GM13977 (cell line): ENCODE measurements around the gene MS4A8.
"Not testable (repeated sequence)": the region's sequence is repeated elsewhere in the genome, so short reads cannot be mapped to it uniquely, and the experiment has no call there.

Experiments used
- DNase-seq: peaks from one replicate; pipeline ENCODE4 v3.0.0; 2012; ENCODE audit warnings: low spot score
- in situ Hi-C: fragments of 300-500 bp; cut with MboI; formaldehyde crosslinking; loops from one replicate; pipeline ENCODE4 v1.12.0; 2022; ENCODE audit warnings: low sequenced_read_pairs, low pct_unique_long_range_greater_than_20kb, mixed read lengths, inconsistent platforms; ENCODE audit not compliant: unreplicated experiment
- TF ChIP-seq, protein P1 (sequence below): IDR thresholded peaks from 2 replicates; pipeline ENCODE4 v1.5.1; 2012; ENCODE audit warnings: mild to moderate bottlenecking, control low read depth; ENCODE audit not compliant: insufficient read depth; ENCODE audit errors: extremely low read depth, missing control alignments

The MS4A8 gene

DNA sequence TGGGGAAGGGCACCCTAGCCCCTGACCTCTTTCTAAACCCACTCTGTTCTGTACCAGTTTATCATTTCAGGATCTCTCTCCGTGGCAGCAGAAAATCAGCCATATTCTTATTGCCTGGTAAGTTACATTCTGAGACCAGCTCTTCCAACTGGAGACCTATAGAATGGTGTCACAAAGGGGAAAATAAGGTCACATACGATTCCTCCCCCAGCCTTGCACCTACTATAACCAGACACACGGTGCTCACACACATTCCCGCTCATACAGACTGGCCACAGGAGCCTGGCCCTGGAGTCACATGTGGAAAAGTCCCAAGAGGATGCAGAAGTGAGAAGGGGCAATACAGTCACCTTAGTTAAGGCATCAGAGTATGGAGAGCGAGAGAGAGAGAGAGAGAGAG lies 7.5 kb downstream of the MS4A8 start:
- in situ Hi-C loops = no loop called here
- no peak for DNase-seq
- TF ChIP-seq, protein P1, sequence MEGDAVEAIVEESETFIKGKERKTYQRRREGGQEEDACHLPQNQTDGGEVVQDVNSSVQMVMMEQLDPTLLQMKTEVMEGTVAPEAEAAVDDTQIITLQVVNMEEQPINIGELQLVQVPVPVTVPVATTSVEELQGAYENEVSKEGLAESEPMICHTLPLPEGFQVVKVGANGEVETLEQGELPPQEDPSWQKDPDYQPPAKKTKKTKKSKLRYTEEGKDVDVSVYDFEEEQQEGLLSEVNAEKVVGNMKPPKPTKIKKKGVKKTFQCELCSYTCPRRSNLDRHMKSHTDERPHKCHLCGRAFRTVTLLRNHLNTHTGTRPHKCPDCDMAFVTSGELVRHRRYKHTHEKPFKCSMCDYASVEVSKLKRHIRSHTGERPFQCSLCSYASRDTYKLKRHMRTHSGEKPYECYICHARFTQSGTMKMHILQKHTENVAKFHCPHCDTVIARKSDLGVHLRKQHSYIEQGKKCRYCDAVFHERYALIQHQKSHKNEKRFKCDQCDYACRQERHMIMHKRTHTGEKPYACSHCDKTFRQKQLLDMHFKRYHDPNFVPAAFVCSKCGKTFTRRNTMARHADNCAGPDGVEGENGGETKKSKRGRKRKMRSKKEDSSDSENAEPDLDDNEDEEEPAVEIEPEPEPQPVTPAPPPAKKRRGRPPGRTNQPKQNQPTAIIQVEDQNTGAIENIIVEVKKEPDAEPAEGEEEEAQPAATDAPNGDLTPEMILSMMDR = no peak

DNA sequence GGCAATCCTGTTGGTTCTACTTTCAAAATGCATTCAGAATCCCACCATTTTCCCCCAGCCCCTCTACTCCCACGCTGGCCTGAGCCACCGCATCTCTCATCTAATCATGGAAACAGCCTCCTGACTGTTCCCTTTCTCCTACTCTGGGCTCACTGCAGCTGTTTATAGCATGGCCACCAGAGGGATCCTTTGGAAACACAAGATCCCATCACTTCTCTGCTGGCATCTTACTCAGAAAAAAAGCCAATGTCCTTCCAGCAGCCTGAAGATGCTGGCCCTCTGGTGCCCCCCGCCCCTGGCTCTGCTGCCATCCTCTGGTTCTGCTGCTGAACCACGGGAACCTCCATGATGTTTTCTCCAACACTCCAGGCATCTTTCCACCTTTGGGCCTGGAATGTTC lies 11.1 kb downstream of the MS4A8 start:
- no peak for DNase-seq
- TF ChIP-seq, protein P1 = no peak
- in situ Hi-C loops = no loop called here

DNA sequence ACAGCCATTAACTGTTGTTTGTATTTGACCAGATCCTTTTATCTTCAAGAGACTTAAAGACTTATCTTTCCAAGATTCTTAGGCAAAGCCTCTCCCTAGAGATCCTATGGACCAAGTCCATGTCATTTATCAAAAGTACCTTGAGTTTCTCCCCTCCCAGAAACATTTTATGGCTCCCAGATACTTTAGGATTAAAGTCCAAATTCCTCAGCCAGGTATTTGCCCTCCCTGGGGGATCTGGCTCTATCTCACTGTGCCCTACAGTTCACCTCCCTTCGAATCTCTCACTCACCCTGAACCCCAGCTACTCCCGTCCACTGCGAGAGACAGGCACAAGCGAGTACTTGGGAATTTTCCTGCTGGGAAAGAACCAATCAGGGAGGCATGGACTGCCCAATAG lies 11.9 kb downstream of the MS4A8 start:
- in situ Hi-C loops = no loop called here
- TF ChIP-seq, protein P1 = no peak
- no peak for DNase-seq

DNA sequence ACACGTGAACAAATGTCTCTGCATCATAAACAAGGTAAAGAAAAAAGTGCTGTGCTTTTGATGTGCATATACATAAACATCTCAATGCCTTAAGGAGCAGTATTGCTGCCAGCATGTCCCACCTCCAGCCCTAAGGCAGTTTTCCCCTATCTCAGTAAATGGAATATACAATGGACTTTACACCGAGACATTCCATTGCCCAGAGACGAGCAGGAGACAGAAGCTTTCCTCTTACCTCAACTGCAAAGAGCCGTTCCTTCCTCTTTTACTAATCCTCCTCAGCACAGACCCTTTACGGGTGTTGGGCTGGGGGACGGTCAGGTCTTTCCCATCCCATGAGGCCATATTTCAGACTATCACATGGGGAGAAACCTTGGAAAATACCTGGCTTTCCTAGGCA lies 14.0 kb downstream of the MS4A8 start:
- DNase-seq, in situ Hi-C loops: not testable (repeated sequence)

DNA sequence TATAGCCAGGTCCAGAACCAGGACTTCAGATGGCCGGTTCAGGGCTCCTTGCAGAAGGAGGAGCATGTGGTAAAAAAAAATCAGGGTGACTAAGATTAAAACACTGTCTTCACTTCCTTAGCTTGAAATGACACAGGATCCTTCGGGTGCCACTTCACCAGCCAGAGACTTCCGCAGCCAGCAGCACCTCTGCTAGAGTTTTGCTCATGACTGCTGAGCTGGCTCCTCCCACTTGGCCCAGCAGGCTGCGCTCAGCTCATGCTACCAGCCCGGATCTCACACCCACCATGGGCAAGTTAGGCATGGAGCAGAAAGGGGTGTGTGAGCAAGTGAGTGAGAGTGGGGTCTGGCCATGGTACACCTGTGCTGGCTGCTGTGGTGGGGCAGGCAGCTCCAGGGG lies 18.5 kb downstream of the MS4A8 start:
- in situ Hi-C loops = no loop called here
- no peak for DNase-seq
- TF ChIP-seq, protein P1 = no peak

DNA sequence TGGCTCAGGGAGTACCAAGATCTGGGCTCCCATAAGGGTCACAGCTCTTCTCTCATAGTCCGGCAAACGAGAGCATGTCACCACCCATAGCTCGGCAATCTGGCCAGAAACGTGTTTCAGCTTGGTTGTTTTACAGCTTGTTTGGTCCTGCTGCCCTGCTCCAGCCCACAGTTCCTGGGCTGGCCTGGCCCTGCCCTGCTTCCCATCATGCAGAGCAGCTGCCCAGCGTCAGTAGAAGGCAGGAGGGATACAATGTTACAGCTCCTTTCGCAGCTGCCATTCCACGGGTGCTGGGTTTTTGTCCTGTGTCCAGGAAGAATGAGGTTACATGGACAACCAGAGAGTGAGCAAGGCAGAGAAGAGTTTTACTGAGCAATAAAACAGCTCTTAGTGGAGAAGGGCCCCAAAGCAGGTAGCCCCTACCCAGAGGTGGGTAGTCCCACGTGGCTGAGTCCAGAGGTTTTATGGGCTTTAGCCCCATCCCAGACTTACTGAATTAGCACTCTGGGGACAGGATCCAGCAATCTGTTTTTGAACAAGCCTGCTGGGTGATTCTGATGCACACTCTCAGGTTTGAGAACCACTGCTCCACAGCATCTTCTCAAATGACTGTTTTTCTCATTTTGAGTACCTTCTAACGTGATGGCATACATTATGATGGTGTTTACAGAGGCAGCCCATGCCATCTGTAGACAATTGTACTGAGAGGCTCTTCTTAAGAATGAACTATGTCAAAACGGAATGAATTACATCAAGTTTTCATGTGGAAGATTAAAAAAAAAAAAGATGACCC lies 19.3 kb downstream of the MS4A8 start:
- TF ChIP-seq, protein P1 = no peak
- no peak for DNase-seq
- in situ Hi-C loops = no loop called here

DNA sequence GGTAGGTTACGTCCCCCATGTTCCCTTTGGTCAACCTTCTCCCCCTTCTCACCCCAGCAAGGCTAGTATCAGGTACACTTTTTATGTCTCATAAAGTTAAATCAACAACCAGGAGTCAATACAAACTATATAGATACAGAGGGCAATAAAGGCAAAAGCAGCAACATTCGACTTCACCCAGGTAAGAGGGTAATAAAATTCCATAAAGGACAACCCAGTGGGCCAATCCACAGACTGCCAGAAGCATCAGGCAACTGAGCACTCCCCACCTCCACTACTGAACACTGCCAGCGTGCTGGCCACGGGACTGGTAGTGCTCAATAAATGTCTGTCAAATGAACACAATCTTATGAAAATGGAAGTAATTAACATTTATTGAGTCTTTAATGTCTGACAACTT lies 20.0 kb downstream of the MS4A8 start:
- TF ChIP-seq, protein P1 = no peak
- in situ Hi-C loops = no loop called here

More for the DNA sequence above, 20.0 kb downstream of the MS4A8 start:
- no peak for DNase-seq
